ENCODE measurements around the gene HOXD10.

The HOXD10 gene

GRCh38 chr2:176107731-176108181, 8.8 kb upstream of the HOXD10 start:
- DNase-seq = no peak

GRCh38 chr2:176109192-176109901, 7.2 kb upstream of the HOXD10 start:
- DNase-seq = no peak

GRCh38 chr2:176109946-176110345, 6.6 kb upstream of the HOXD10 start:
- no peak for DNase-seq

GRCh38 chr2:176110415-176111308, 5.9 kb upstream of the HOXD10 start:
- no peak for DNase-seq

- DNase-seq = no peak
Observed at GRCh38 chr2:176111309-176111663, 5.3 kb upstream of the HOXD10 start.

GRCh38 chr2:176111846-176112374, 4.7 kb upstream of the HOXD10 start:
- DNase-seq = no peak

GRCh38 chr2:176112375-176113302, 3.9 kb upstream of the HOXD10 start:
- no peak for DNase-seq

- no peak for DNase-seq
Observed at GRCh38 chr2:176114120-176114929, 2.3 kb upstream of the HOXD10 start.

GRCh38 chr2:176114930-176115625, 1.5 kb upstream of the HOXD10 start:
- DNase-seq = no peak

GRCh38 chr2:176117162-176117822, 714 bp downstream of the HOXD10 start:
- DNase-seq = no peak

GRCh38 chr2:176117823-176118371, 1.3 kb downstream of the HOXD10 start:
- no peak for DNase-seq

- DNase-seq = no peak
Observed at GRCh38 chr2:176118601-176119339, 2.2 kb downstream of the HOXD10 start.

- no peak for DNase-seq
Observed at GRCh38 chr2:176120364-176121189, 4.0 kb downstream of the HOXD10 start.

GRCh38 chr2:176121190-176122051, 4.8 kb downstream of the HOXD10 start:
- DNase-seq = no peak

GRCh38 chr2:176122052-176122682, 5.6 kb downstream of the HOXD10 start:
- no peak for DNase-seq

GRCh38 chr2:176122683-176123410, 6.3 kb downstream of the HOXD10 start, which contains the start of gene HOXD9:
TSS of gene HOXD9 (plus strand) at chr2:176122719. CDS start at chr2:176122769, 50 bp downstream.
- DNase-seq = no peak

All from activated CD4-positive, alpha-beta T cell treated with anti-CD3 and anti-CD28 coated beads for 1 hour (primary cell).